Amygdala (tissue), 56 donors: ENCODE results near the gene CILP2.

Experiments used
- DNase-seq, 56 donors: peaks; one replicate each; lab custom pipeline; 2025; lab: John Stamatoyannopoulos, UW

CILP2 gene

GRCh38 chr19:19527371-19527656 is 10.8 kb upstream of the CILP2 start:
- no peak for DNase-seq

GRCh38 chr19:19527674-19528625 is 10.1 kb upstream of the CILP2 start:
- DNase-seq, result no peak

GRCh38 chr19:19528721-19529490 is 9.2 kb upstream of the CILP2 start, which contains the start of gene YJEFN3:
TSS of gene YJEFN3 (plus strand) at chr19:19528911. CDS start at chr19:19528933, 22 bp downstream.
- peak in 50 of 56 donors; percentile 12 to 85 (median 56) for DNase-seq

GRCh38 chr19:19529783-19530422 is 8.2 kb upstream of the CILP2 start:
- no peak for DNase-seq

- peak in 5 of 56 donors; percentile 5 to 31 (median 16) for DNase-seq
These were observed 7.7 kb upstream of the CILP2 start for GRCh38 chr19:19530423-19530804.

- no peak for DNase-seq
These were observed 7.2 kb upstream of the CILP2 start for GRCh38 chr19:19530889-19531288.

- peak in 52 of 56 donors; percentile 10 to 91 (median 58) for DNase-seq
These were observed 5.9 kb upstream of the CILP2 start for GRCh38 chr19:19531951-19532805.

- DNase-seq, result no peak
These were observed 5.0 kb upstream of the CILP2 start for GRCh38 chr19:19532806-19533701.

- DNase-seq, result no peak
These were observed 4.2 kb upstream of the CILP2 start for GRCh38 chr19:19533841-19534240.

GRCh38 chr19:19534556-19535265 is 3.4 kb upstream of the CILP2 start:
- no peak for DNase-seq

GRCh38 chr19:19535311-19536191 is 2.5 kb upstream of the CILP2 start:
- DNase-seq, result no peak

GRCh38 chr19:19537075-19538048 is 703 bp upstream of the CILP2 start:
- DNase-seq, result no peak

GRCh38 chr19:19538785-19539166 is 711 bp downstream of the CILP2 start:
- DNase-seq, result no peak

- DNase-seq, result no peak
These were observed 1.6 kb downstream of the CILP2 start for GRCh38 chr19:19539698-19540063.

- DNase-seq, result peak in 20 of 56 donors; percentile 9 to 76 (median 33)
These were observed 2.1 kb downstream of the CILP2 start for GRCh38 chr19:19540064-19540714.
